Ramos (cell line): Measurements from ENCODE around the gene FOXN4.

Source experiments
- in situ Hi-C: fragments of 300-500 bp; cut with MboI; formaldehyde crosslinking; loops from one replicate; pipeline ENCODE4 v1.14.3; 2022; ENCODE audit warnings: low sequenced_read_pairs; ENCODE audit not compliant: unreplicated experiment

Gene FOXN4

GRCh38 chr12:109264095-109264942, 44.8 kb downstream of the FOXN4 start:
- in situ Hi-C loops, result loop anchor here (5.0 kb wide), 1 partner anchor 128 kb away; no protein-coding TSS in a partner anchor

- in situ Hi-C loops, result loop anchor here (5.0 kb wide), 1 partner anchor 129 kb away; no protein-coding TSS in a partner anchor
Observed at GRCh38 chr12:109263439-109263838, 45.6 kb downstream of the FOXN4 start.

- in situ Hi-C loops, result loop anchor here (5.0 kb wide), 1 partner anchor 130 kb away; no protein-coding TSS in a partner anchor
Observed at GRCh38 chr12:109261939-109262338, 47.1 kb downstream of the FOXN4 start.

GRCh38 chr12:109261087-109261486, 48.0 kb downstream of the FOXN4 start:
- in situ Hi-C loops, result loop anchor here (5.0 kb wide), 1 partner anchor 131 kb away; no protein-coding TSS in a partner anchor

GRCh38 chr12:109259545-109259895, 49.6 kb downstream of the FOXN4 start:
- in situ Hi-C loops, result no loop called here

GRCh38 chr12:109258607-109259544, 50.2 kb downstream of the FOXN4 start:
- in situ Hi-C loops, result no loop called here

- in situ Hi-C loops, result no loop called here
Observed at GRCh38 chr12:109258201-109258600, 50.9 kb downstream of the FOXN4 start.

- in situ Hi-C loops, result no loop called here
Observed at GRCh38 chr12:109256011-109256410, 53.1 kb downstream of the FOXN4 start.

GRCh38 chr12:109255377-109255776, 53.7 kb downstream of the FOXN4 start:
- in situ Hi-C loops, result no loop called here

GRCh38 chr12:109253913-109254544, 55.1 kb downstream of the FOXN4 start:
- in situ Hi-C loops, result no loop called here

GRCh38 chr12:109252799-109253198, 56.3 kb downstream of the FOXN4 start:
- in situ Hi-C loops, result no loop called here

- in situ Hi-C loops, result no loop called here
Observed at GRCh38 chr12:109250523-109250922, 58.6 kb downstream of the FOXN4 start.

GRCh38 chr12:109247831-109248654, 61.0 kb downstream of the FOXN4 start:
- in situ Hi-C loops, result no loop called here

GRCh38 chr12:109246221-109246620, 62.9 kb downstream of the FOXN4 start:
- in situ Hi-C loops, result no loop called here

GRCh38 chr12:109244073-109244472, 65.0 kb downstream of the FOXN4 start:
- in situ Hi-C loops, result no loop called here

GRCh38 chr12:109241936-109242335, 67.1 kb downstream of the FOXN4 start:
- in situ Hi-C loops, result no loop called here

GRCh38 chr12:109240365-109240764, 68.7 kb downstream of the FOXN4 start:
- in situ Hi-C loops, result no loop called here

- in situ Hi-C loops, result no loop called here
Observed at GRCh38 chr12:109239691-109240090, 69.4 kb downstream of the FOXN4 start.

- in situ Hi-C loops, result no loop called here
Observed at GRCh38 chr12:109239179-109239578, 69.9 kb downstream of the FOXN4 start.

GRCh38 chr12:109236257-109236656, 72.8 kb downstream of the FOXN4 start:
- in situ Hi-C loops, result no loop called here
